SK-N-SH (cell line): ENCODE results near the gene BRD7. TPM values are rescaled to one million over a fixed set of nuclear protein-coding genes. Genes with fewer than 3 reads are reported as not detected.

Experiments used
- CTCF ChIA-PET: fragments of 300-600, 350-600 bp; formaldehyde crosslinking; extraction: SDS; loops from one replicate; lab custom pipeline; 2021; lab: Yijun Ruan, JAX
- POLR2A ChIA-PET: fragments of 350-600 bp; sonication (Branson Sonifier 250); formaldehyde crosslinking; extraction: SDS; loops from one replicate; lab custom pipeline; 2020; ENCODE audit warnings: antibody characterized with exemption, inconsistent platforms; lab: Yijun Ruan, JAX
- DNase-seq: peaks from one replicate; pipeline ENCODE4 v3.0.0; 2012
- H2AFZ ChIP-seq: fragments of 200-600 bp; sonication (generic); 2 replicates; pipeline ENCODE4 v1.8.1; 2016; ENCODE audit warnings: antibody characterized with exemption, mild to moderate bottlenecking, low read depth
- H3F3A ChIP-seq: fragments of 200-600 bp; sonication (generic); replicated peaks from 2 replicates; pipeline ENCODE3; 2016; ENCODE audit warnings: antibody characterized with exemption, mild to moderate bottlenecking; ENCODE audit not compliant: insufficient read depth
- H3K27ac ChIP-seq, 2 experiments: fragments of 200-500 bp in 1 of 2; fragments of 200-600 bp in 1 of 2; sonication (Bioruptor generic) in 1 of 2; sonication (generic), shearing (Covaris generic) in 1 of 2; 2 replicates each; pipeline versions ENCODE4 v1.5.1 to v1.6.1; 2014 to 2016; ENCODE audit warnings: low read depth in 2 of 2, inconsistent platforms in 1 of 2, low read length in 1 of 2, mild to moderate bottlenecking in 1 of 2, mixed read lengths in 1 of 2
- H3K27me3 ChIP-seq: fragments of 200-600 bp; sonication (generic), shearing (Covaris generic); 2 replicates; pipeline ENCODE4 v1.6.1; 2016; ENCODE audit warnings: mixed run types; ENCODE audit not compliant: insufficient read depth
- H3K36me3 ChIP-seq, 2 experiments: fragments of 200-500 bp in 1 of 2; fragments of 200-600 bp in 1 of 2; sonication (Bioruptor generic) in 1 of 2; sonication (generic) in 1 of 2; replicated peaks in 1 of 2; 2 replicates each; pipeline versions ENCODE3 to v1.5.1; 2014 to 2016; ENCODE audit warnings: low read length in 1 of 2, mild to moderate bottlenecking in 1 of 2; ENCODE audit not compliant: insufficient read depth in 2 of 2, control insufficient read depth in 1 of 2
- H3K4me1 ChIP-seq, 2 experiments: fragments of 200-500 bp in 1 of 2; fragments of 200-600 bp in 1 of 2; sonication (Bioruptor generic) in 1 of 2; sonication (generic), shearing (Covaris generic) in 1 of 2; 2 replicates each; pipeline versions ENCODE4 v1.5.1 to v1.6.1; 2014 to 2016; ENCODE audit warnings: low read depth in 1 of 2, low read length in 1 of 2, mixed run types in 1 of 2; ENCODE audit not compliant: insufficient read depth in 2 of 2, control insufficient read depth in 1 of 2
- H3K4me2 ChIP-seq: fragments of 200-600 bp; sonication (generic), shearing (Covaris generic); 2 replicates; pipeline ENCODE4 v1.6.1; 2017; ENCODE audit warnings: mixed run types
- H3K4me3 ChIP-seq, 2 experiments: fragments of 200-500 bp in 1 of 2; fragments of 200-600 bp in 1 of 2; sonication (Bioruptor generic) in 1 of 2; sonication (generic), shearing (Covaris generic) in 1 of 2; 2 replicates each; pipeline versions ENCODE4 v1.5.1 to v1.8.1; 2014 to 2016; ENCODE audit warnings: low read depth in 2 of 2, inconsistent platforms in 1 of 2, low read length in 1 of 2, mild to moderate bottlenecking in 1 of 2, mixed read lengths in 1 of 2, moderate library complexity in 1 of 2
- H3K79me2 ChIP-seq: fragments of 200-600 bp; sonication (generic); 2 replicates; pipeline ENCODE4 v1.8.1; 2017; ENCODE audit warnings: mild to moderate bottlenecking; ENCODE audit not compliant: insufficient read depth
- H3K9ac ChIP-seq: fragments of 200-600 bp; sonication (generic); 2 replicates; pipeline ENCODE4 v1.6.1; 2017; ENCODE audit warnings: mixed run types
- H3K9me2 ChIP-seq: fragments of 200-600 bp; sonication (generic); 2 replicates; pipeline ENCODE4 v1.6.1; 2017; ENCODE audit warnings: mixed run types
- H3K9me3 ChIP-seq: fragments of 200-600 bp; sonication (generic); 2 replicates; pipeline ENCODE4 v1.6.1; 2017; ENCODE audit warnings: mixed run types, mild to moderate bottlenecking, moderate library complexity
- H4K20me1 ChIP-seq: fragments of 200-600 bp; sonication (generic); 2 replicates; pipeline ENCODE4 v1.6.1; 2017; ENCODE audit warnings: mild to moderate bottlenecking, mixed run types; ENCODE audit not compliant: insufficient read depth
- CHD2 ChIP-seq: fragments of 150-350 bp; IDR thresholded peaks from 2 replicates; pipeline ENCODE4 v1.6.1; 2018; ENCODE audit warnings: low read length; ENCODE audit not compliant: partially characterized antibody
- CTCF ChIP-seq: fragments of 200-600 bp; sonication (generic); IDR thresholded peaks from 2 replicates; pipeline ENCODE4 v1.6.1; 2017; ENCODE audit warnings: antibody characterized with exemption, mild to moderate bottlenecking, moderate library complexity
- EZH2phosphoT487 ChIP-seq: fragments of 200-600 bp; sonication (generic); IDR thresholded peaks from 2 replicates; pipeline ENCODE4 v1.6.1; 2017; ENCODE audit warnings: low read depth, mixed run types, mild to moderate bottlenecking, antibody characterized with exemption, moderate library complexity, borderline replicate concordance
- IRF3 ChIP-seq: fragments of 150-350 bp; IDR thresholded peaks from 2 replicates; pipeline ENCODE4 v1.6.1; 2016; ENCODE audit warnings: mild to moderate bottlenecking, low read depth, low read length
- NFIC ChIP-seq: IDR thresholded peaks from 2 replicates; pipeline ENCODE4 v1.4.0; 2012; ENCODE audit warnings: borderline replicate concordance
- POLR2AphosphoS5 ChIP-seq: IDR thresholded peaks from 2 replicates; pipeline ENCODE4 v1.6.1; 2012; ENCODE audit warnings: low read depth, low read length
- RAD21 ChIP-seq: IDR thresholded peaks from 2 replicates; pipeline ENCODE4 v1.6.1; 2012; ENCODE audit warnings: mild to moderate bottlenecking, low read length
- TAF1 ChIP-seq: IDR thresholded peaks from 2 replicates; pipeline ENCODE4 v1.6.1; 2012; ENCODE audit warnings: low read depth, mild to moderate bottlenecking, low read length, moderate library complexity, borderline replicate concordance
- WGBS: methylation state at CpG from one replicate; pipeline ENCODE4 v1.1.6; 2017; ENCODE audit warnings: low lambda C conversion rate; 5-methylcytosine and 5-hydroxymethylcytosine counted together
- polyA plus RNA-seq, 3 experiments: library from polyadenylated mRNA; depleted of rRNA; stranded (reverse); fragments of >200 nt; gene quantifications; 2 replicates each; pipeline ENCODE4 v1.2.3, GENCODE V29; 2012
- TF ChIP-seq, protein P1 (sequence below): IDR thresholded peaks from 2 replicates; pipeline ENCODE4 v1.6.1; 2012; ENCODE audit warnings: mild to moderate bottlenecking, low read depth, low read length, moderate library complexity

Gene BRD7
- polyA plus RNA-seq, 1 of the 3 experiments (the other 2 are of a cell fraction): 32.9 TPM

- peaks cover 0 to 19% of the 10 kb centered on the region in 2 experiments; a peak in 1 of 4 replicates for H3K4me1 ChIP-seq
- H3K4me3 ChIP-seq: no peak overlapping the region
- H3K36me3 ChIP-seq: no peaks in the 10 kb centered on the region
- no peak overlapping the region for H3K4me2 ChIP-seq
- no peaks in the 10 kb centered on the region for H3K9me2 ChIP-seq
- no peaks in the 10 kb centered on the region for H3F3A ChIP-seq
- 89% methylated on average over 1 of the region's 5 CpGs for WGBS
- H3K27ac ChIP-seq: no peak overlapping the region
- H3K27me3 ChIP-seq: no peaks in the 10 kb centered on the region
- H3K79me2 ChIP-seq: peaks cover 10% of the 10 kb centered on the region
- peaks cover 3% of the 10 kb centered on the region; the same call in 1 of the 2 replicates for H4K20me1 ChIP-seq
- TF ChIP-seq RAD21: no peak
- TF ChIP-seq, protein P1, sequence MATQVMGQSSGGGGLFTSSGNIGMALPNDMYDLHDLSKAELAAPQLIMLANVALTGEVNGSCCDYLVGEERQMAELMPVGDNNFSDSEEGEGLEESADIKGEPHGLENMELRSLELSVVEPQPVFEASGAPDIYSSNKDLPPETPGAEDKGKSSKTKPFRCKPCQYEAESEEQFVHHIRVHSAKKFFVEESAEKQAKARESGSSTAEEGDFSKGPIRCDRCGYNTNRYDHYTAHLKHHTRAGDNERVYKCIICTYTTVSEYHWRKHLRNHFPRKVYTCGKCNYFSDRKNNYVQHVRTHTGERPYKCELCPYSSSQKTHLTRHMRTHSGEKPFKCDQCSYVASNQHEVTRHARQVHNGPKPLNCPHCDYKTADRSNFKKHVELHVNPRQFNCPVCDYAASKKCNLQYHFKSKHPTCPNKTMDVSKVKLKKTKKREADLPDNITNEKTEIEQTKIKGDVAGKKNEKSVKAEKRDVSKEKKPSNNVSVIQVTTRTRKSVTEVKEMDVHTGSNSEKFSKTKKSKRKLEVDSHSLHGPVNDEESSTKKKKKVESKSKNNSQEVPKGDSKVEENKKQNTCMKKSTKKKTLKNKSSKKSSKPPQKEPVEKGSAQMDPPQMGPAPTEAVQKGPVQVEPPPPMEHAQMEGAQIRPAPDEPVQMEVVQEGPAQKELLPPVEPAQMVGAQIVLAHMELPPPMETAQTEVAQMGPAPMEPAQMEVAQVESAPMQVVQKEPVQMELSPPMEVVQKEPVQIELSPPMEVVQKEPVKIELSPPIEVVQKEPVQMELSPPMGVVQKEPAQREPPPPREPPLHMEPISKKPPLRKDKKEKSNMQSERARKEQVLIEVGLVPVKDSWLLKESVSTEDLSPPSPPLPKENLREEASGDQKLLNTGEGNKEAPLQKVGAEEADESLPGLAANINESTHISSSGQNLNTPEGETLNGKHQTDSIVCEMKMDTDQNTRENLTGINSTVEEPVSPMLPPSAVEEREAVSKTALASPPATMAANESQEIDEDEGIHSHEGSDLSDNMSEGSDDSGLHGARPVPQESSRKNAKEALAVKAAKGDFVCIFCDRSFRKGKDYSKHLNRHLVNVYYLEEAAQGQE: no peak
- TF ChIP-seq NFIC: no peak
- TF ChIP-seq POLR2AphosphoS5: no peak
- no peak for TF ChIP-seq CTCF
- no peak for TF ChIP-seq CHD2
- CTCF ChIA-PET: interaction anchor here (0.7 to 1.1 kb wide), 4 partner anchors 12 to 248 kb away, joined by 3 to 4 read pairs (median 4); partner anchors contain the start of gene CNEP1R1
- no peak overlapping the region for H3K9ac ChIP-seq
- H3K9me3 ChIP-seq: no peaks in the 10 kb centered on the region
- no peak overlapping the region for H2AFZ ChIP-seq
- POLR2A ChIA-PET: no interaction called here
- no peak for DNase-seq
Observed at GRCh38 chr16:50272687-50273381, 96.0 kb downstream of the BRD7 start.

DNA sequence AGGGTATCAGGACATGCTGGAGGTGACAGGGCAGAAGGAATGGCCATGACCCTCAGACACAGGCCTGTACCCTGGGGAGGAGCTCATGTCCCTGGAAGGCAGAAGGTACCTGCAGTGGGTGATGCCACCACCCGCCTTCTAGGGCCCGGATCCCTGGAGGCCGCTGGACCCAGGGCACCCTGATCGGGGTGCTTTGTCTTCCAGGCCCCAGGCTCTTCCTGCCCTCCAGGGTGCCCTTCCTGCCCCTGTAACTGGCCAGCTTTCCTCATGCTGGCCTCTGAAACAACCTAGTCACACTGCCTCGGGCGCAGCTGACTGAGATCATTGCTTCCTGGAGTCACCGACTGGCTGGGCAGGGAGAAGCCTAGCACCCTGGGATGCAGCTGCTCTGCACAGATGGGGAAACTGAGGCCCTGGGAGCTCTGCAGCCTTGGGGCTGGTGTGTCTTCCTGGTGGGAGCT is 96.6 kb downstream of the BRD7 start:
- Histone ChIP-seq H3K27ac (no peak overlapping the region), H3K4me2 (no peak overlapping the region), H3K4me1 (peaks cover 3 to 25% of the 10 kb centered on the region in 2 experiments; a peak in 2 of 4 replicates), H3K9me2 (no peaks in the 10 kb centered on the region), H3K79me2 (peaks cover 16% of the 10 kb centered on the region), H4K20me1 (peaks cover 3% of the 10 kb centered on the region; the same call in 1 of the 2 replicates), H3K9ac (no peak overlapping the region), H2AFZ (no peak overlapping the region), H3K4me3 (no peak overlapping the region), H3F3A (no peaks in the 10 kb centered on the region), H3K36me3 (no peaks in the 10 kb centered on the region), H3K9me3 (no peaks in the 10 kb centered on the region), H3K27me3 (no peaks in the 10 kb centered on the region)
- no peak for DNase-seq
- ChIA-PET POLR2A (no interaction called here), CTCF (interaction anchor here (0.7 to 1.1 kb wide), 3 partner anchors 12 to 247 kb away, joined by 3 to 4 read pairs (median 4); partner anchors contain the start of gene CNEP1R1)
- WGBS: 96% methylated on average over 7 of the region's 7 CpGs
- no peak for TF ChIP-seq TAF1
- TF ChIP-seq EZH2phosphoT487: no peak
- no peak for TF ChIP-seq IRF3
